WERI-Rb-1 (cell line): ENCODE measurements around the gene ARTN.

Source experiments
- DNase-seq: peaks from one replicate; pipeline ENCODE4 v3.0.0-alpha.2; 2020
- H3K27ac ChIP-seq: fragments of 250-450 bp; sonication (Bioruptor Pico); 2 replicates; pipeline ENCODE4 v1.5.1; 2020; ENCODE audit warnings: mild to moderate bottlenecking, moderate library complexity
- H3K27me3 ChIP-seq: fragments of 250-450 bp; sonication (Bioruptor Pico); 2 replicates; pipeline ENCODE4 v1.5.1; 2021; ENCODE audit warnings: mild to moderate bottlenecking, low read depth, moderate library complexity; ENCODE audit not compliant: insufficient read depth, severe bottlenecking
- H3K36me3 ChIP-seq: fragments of 250-450 bp; sonication (Bioruptor Pico); 2 replicates; pipeline ENCODE4 v1.5.1; 2020; ENCODE audit warnings: mild to moderate bottlenecking, moderate library complexity
- H3K4me3 ChIP-seq: 2 replicates; pipeline ENCODE4 v1.5.1; 2011; ENCODE audit warnings: low read depth, mild to moderate bottlenecking, control low read depth, low read length
- H3K9me3 ChIP-seq: fragments of 250-450 bp; sonication (Bioruptor Pico); 2 replicates; pipeline ENCODE4 v1.5.1; 2021; ENCODE audit warnings: mild to moderate bottlenecking, moderate library complexity; ENCODE audit not compliant: severe bottlenecking
- TF ChIP-seq, protein P1 (sequence below): IDR thresholded peaks from 2 replicates; pipeline ENCODE4 v1.5.1; 2011; ENCODE audit warnings: low read depth, mild to moderate bottlenecking, control low read depth, inconsistent platforms, low read length

Gene ARTN

GRCh38 chr1:43960798-43961197 lies 27.2 kb downstream of the ARTN start:
- DNase-seq, result no peak
- Histone ChIP-seq H3K27ac (no peak overlapping the region), H3K27me3 (no peaks in the 10 kb centered on the region), H3K9me3 (no peaks in the 10 kb centered on the region), H3K4me3 (no peak overlapping the region), H3K36me3 (peaks cover 83% of the 10 kb centered on the region)
- TF ChIP-seq, protein P1, sequence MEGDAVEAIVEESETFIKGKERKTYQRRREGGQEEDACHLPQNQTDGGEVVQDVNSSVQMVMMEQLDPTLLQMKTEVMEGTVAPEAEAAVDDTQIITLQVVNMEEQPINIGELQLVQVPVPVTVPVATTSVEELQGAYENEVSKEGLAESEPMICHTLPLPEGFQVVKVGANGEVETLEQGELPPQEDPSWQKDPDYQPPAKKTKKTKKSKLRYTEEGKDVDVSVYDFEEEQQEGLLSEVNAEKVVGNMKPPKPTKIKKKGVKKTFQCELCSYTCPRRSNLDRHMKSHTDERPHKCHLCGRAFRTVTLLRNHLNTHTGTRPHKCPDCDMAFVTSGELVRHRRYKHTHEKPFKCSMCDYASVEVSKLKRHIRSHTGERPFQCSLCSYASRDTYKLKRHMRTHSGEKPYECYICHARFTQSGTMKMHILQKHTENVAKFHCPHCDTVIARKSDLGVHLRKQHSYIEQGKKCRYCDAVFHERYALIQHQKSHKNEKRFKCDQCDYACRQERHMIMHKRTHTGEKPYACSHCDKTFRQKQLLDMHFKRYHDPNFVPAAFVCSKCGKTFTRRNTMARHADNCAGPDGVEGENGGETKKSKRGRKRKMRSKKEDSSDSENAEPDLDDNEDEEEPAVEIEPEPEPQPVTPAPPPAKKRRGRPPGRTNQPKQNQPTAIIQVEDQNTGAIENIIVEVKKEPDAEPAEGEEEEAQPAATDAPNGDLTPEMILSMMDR, result no peak

- H3K27ac ChIP-seq, result no peak overlapping the region
- H3K27me3 ChIP-seq, result no peaks in the 10 kb centered on the region
- peaks cover 77% of the 10 kb centered on the region for H3K36me3 ChIP-seq
- TF ChIP-seq, protein P1, result no peak
- no peak overlapping the region for H3K4me3 ChIP-seq
- H3K9me3 ChIP-seq, result no peaks in the 10 kb centered on the region
- DNase-seq, result no peak
These were observed 28.1 kb downstream of the ARTN start for GRCh38 chr1:43961692-43962091.

DNA sequence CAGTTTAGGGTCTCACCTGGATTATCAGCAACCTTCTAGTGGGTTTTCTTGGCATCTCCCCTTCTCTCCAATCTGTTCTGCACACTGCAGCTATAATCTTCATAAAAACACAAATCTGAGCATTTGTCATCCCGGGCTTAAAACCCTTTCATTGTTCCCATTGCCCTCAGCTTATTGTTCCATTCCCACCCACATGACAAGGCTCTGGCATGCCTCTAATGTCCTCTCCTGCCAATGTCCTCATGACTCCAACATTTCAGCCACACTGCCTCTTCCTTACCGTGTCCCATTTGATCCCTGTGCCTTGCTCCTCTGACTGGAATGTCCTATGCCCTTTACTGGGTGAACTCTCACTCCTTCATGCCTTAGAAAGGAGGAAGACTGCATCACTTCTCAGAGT lies 28.7 kb downstream of the ARTN start:
- Histone ChIP-seq H3K36me3 (peaks cover 76% of the 10 kb centered on the region), H3K9me3 (no peaks in the 10 kb centered on the region), H3K27ac (no peak overlapping the region), H3K4me3 (no peak overlapping the region), H3K27me3 (no peaks in the 10 kb centered on the region)
- DNase-seq, result no peak
- TF ChIP-seq, protein P1, result no peak

DNA sequence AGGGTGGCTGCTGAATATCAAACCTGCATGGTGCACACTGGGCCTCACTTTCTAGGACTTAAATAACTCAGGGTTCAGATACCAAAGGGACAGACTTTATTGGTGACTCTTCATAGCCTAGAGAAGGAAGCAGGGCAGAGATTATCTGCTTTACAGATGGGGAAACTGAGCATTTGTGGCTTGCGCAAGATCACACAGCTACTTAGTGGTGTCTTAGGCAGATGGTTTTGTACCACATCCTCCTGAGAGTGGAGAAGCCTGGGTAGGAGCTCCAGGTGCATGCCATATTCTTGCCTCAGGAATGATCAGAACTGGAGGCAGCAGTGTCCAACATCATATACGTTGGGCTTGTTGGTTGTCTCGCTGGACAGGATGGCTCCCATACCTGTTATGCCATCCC lies 29.4 kb downstream of the ARTN start:
- Histone ChIP-seq H3K27me3 (no peaks in the 10 kb centered on the region), H3K36me3 (peaks cover 74% of the 10 kb centered on the region), H3K4me3 (no peak overlapping the region), H3K9me3 (no peaks in the 10 kb centered on the region), H3K27ac (no peak overlapping the region)
- no peak for DNase-seq
- TF ChIP-seq, protein P1, result no peak

DNA sequence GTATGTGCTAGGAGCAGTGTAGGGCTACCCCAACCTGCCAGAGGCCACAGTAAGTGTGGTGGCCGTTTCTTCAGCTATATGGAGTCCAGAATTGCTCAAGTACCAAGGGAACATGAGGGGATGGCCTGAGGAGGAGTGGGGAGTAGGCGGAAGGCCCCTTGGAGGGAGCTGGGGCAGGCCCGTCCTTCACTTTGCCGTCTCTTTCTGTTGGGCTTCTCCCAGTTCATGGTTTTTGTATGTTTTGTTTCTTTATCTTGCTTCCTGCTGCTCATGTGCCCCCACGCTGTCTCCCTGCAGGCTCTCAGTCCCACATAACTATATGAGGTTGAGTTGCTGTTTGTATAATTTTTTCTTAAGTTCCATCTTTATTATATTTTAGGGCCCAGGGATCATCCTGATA lies 30.3 kb downstream of the ARTN start:
- no peak for DNase-seq
- TF ChIP-seq, protein P1, result no peak
- Histone ChIP-seq H3K9me3 (no peaks in the 10 kb centered on the region), H3K4me3 (no peak overlapping the region), H3K27ac (no peak overlapping the region), H3K36me3 (peaks cover 65% of the 10 kb centered on the region), H3K27me3 (no peaks in the 10 kb centered on the region)

GRCh38 chr1:43965316-43965715 lies 31.7 kb downstream of the ARTN start:
- Histone ChIP-seq H3K4me3 (no peak overlapping the region), H3K9me3 (no peaks in the 10 kb centered on the region), H3K27ac (no peak overlapping the region), H3K36me3 (peaks cover 51% of the 10 kb centered on the region), H3K27me3 (no peaks in the 10 kb centered on the region)
- TF ChIP-seq, protein P1, result no peak
- DNase-seq, result no peak
